Measurements from ENCODE around the gene FARS2.

GRCh38 chr6:5401845-5402738, 140.8 kb downstream of the FARS2 start:
- TF ChIP-seq POLR2A (IDR thresholded peaks at IDR 0.05; ENCODE audit: low read length): no peak
- no peak for TF ChIP-seq GATA1 (IDR thresholded peaks at IDR 0.05; ENCODE audit: low read depth, low read length)
